ENCODE measurements around the gene FGD4.

DNA sequence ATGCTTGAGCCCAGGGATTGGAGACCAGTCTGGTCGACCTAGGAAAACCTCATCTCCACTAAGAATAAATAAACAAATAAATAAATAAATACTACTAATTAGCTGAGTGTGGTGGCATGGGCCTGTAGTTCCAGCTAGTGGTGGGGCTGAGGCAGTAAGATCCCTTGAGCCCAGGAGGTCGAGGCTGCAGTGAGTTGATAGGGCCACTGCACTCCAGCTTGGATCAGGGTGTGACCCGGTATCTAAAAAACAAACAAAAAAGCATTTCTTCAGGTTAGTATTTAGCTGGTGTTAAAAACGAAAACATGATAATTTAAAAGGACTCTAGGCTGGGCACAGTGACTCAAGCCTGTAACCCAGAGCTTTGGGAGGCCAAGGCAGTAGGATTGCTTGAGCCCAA is 1.2 kb upstream of the FGD4 start:
- no peak for TF ChIP-seq CTCF (IDR thresholded peaks at IDR 0.05; ENCODE audit: low read depth, low read length)
- no peak for TF ChIP-seq POLR2A (IDR thresholded peaks at IDR 0.05; ENCODE audit: extremely low read depth, insufficient read length)

All from NB4 (cell line).